Naive B cell (primary cell): ENCODE results near the gene SYTL3. TPM values are rescaled to one million over a fixed set of nuclear protein-coding genes. Genes with fewer than 3 reads are reported as not detected.
"Not testable (repeated sequence)": the region's sequence is repeated elsewhere in the genome, so short reads cannot be mapped to it uniquely, and the experiment has no call there.

Source experiments
- ATAC-seq, 2 donors: fragments of 150-1000 bp; cut with Tn5 transposase; 2 replicates each; pipeline ENCODE4 v1.10.0; 2021; ENCODE audit warnings: low read depth in 2 of 2, mild to moderate bottlenecking in 2 of 2, moderate library complexity in 2 of 2
- DNase-seq: peaks from one replicate; pipeline ENCODE4 v3.0.0; 2022
- H3K27ac Mint-ChIP-seq, 6 donors: one replicate each; pipeline ENCODE4 v1.8.0; 2020 to 2022; ENCODE audit warnings: mild to moderate bottlenecking in 6 of 6, mixed read lengths in 6 of 6, moderate library complexity in 5 of 6, inconsistent platforms in 2 of 6
- H3K27me3 Mint-ChIP-seq, 3 donors: one replicate each; pipeline ENCODE4 v1.8.0; 2021 to 2022; ENCODE audit warnings: mixed read lengths in 3 of 3, mild to moderate bottlenecking in 1 of 3
- H3K36me3 Mint-ChIP-seq, 2 donors: one replicate each; pipeline ENCODE4 v1.8.0; 2020 to 2022; ENCODE audit warnings: mixed read lengths in 2 of 2, inconsistent platforms in 1 of 2, mild to moderate bottlenecking in 1 of 2
- H3K4me1 Mint-ChIP-seq, 3 donors: one replicate each; pipeline ENCODE4 v1.8.0; 2020 to 2022; ENCODE audit warnings: mixed read lengths in 3 of 3, inconsistent platforms in 1 of 3, mild to moderate bottlenecking in 1 of 3, moderate library complexity in 1 of 3
- H3K4me3 Mint-ChIP-seq, 8 donors: one replicate each; pipeline ENCODE4 v1.8.0; 2020 to 2022; ENCODE audit warnings: mild to moderate bottlenecking in 8 of 8, mixed read lengths in 8 of 8, moderate library complexity in 8 of 8, inconsistent platforms in 2 of 8
- H3K9me3 Mint-ChIP-seq, 7 donors: one replicate each; pipeline ENCODE4 v1.8.0; 2020 to 2022; ENCODE audit warnings: mixed read lengths in 7 of 7, mild to moderate bottlenecking in 5 of 7, inconsistent platforms in 2 of 7, moderate library complexity in 1 of 7
- polyA plus RNA-seq, 6 donors: library from polyadenylated mRNA; unstranded; fragments of 300-500 nt; fragmentation: Illumina TruSeq; gene quantifications; one replicate each; pipeline ENCODE4 v1.2.3, GENCODE V29; 2021; ENCODE audit warnings: low read depth in 6 of 6

Gene SYTL3
- polyA plus RNA-seq, 6 donors from 2014 or later, result 0.12 to 0.71 (median 0.31) TPM; not detected in 2

- peak; percentile 74 to 78 for ATAC-seq
- Mint-ChIP-seq H3K27ac (peak overlapping the region in 5 of 6 donors; percentile 9 to 82 (median 63)), H3K36me3 (no peaks in the 10 kb centered on the region), H3K4me3 (peak overlapping the region in 3 of 8 donors; percentile 10 to 62 (median 21)), H3K4me1 (peaks cover 12 to 26% (median 24%) of the 10 kb centered on the region in 3 donors), H3K27me3 (peaks cover 10 to 24% (median 21%) of the 10 kb centered on the region in 3 donors), H3K9me3 (no peaks in the 10 kb centered on the region)
- DNase-seq, result no peak
These were observed 16.9 kb downstream of the SYTL3 start for GRCh38 chr6:158666628-158667359.

- peak overlapping the region in 5 of 8 donors; percentile 10 to 62 (median 22) for H3K4me3 Mint-ChIP-seq
- no peaks in the 10 kb centered on the region for H3K36me3 Mint-ChIP-seq
- DNase-seq (no peak), ATAC-seq (peak; percentile 74)
- H3K27me3 Mint-ChIP-seq, result peaks cover 10 to 24% (median 21%) of the 10 kb centered on the region in 3 donors
- H3K27ac Mint-ChIP-seq, result peak overlapping the region; percentile 28 to 90 (median 63)
- H3K4me1 Mint-ChIP-seq, result peaks cover 12 to 26% (median 24%) of the 10 kb centered on the region in 3 donors
- H3K9me3 Mint-ChIP-seq, result no peaks in the 10 kb centered on the region
These were observed 17.6 kb downstream of the SYTL3 start for GRCh38 chr6:158667360-158667981.

DNA sequence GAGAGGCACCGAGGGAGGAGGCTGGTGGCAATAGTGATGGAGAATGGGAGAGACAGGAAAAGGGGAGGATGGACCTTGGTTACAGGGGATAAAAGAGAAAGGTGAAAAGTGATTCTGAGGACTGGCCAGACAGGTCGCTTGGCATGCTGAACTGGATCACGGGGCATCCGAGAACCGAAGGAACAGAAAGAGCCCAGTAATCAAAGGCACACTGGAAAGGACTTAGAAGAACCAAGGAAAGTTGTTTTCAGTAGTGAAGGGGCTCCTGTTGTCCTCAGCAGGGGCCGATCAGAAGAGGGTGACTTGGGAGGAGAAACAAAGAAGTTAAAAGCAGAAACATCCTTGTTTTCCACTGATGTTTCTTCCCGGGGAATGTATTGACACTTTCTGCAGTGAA is 18.9 kb downstream of the SYTL3 start:
- DNase-seq, result no peak
- Mint-ChIP-seq H3K36me3 (no peaks in the 10 kb centered on the region), H3K4me1 (peaks cover 12 to 20% (median 17%) of the 10 kb centered on the region in 3 donors), H3K9me3 (no peaks in the 10 kb centered on the region), H3K27ac (peak overlapping the region in 4 of 6 donors; percentile 6 to 80 (median 18)), H3K4me3 (no peak overlapping the region), H3K27me3 (peaks cover 0 to 13% (median 13%) of the 10 kb centered on the region in 3 donors)
- no peak for ATAC-seq

DNA sequence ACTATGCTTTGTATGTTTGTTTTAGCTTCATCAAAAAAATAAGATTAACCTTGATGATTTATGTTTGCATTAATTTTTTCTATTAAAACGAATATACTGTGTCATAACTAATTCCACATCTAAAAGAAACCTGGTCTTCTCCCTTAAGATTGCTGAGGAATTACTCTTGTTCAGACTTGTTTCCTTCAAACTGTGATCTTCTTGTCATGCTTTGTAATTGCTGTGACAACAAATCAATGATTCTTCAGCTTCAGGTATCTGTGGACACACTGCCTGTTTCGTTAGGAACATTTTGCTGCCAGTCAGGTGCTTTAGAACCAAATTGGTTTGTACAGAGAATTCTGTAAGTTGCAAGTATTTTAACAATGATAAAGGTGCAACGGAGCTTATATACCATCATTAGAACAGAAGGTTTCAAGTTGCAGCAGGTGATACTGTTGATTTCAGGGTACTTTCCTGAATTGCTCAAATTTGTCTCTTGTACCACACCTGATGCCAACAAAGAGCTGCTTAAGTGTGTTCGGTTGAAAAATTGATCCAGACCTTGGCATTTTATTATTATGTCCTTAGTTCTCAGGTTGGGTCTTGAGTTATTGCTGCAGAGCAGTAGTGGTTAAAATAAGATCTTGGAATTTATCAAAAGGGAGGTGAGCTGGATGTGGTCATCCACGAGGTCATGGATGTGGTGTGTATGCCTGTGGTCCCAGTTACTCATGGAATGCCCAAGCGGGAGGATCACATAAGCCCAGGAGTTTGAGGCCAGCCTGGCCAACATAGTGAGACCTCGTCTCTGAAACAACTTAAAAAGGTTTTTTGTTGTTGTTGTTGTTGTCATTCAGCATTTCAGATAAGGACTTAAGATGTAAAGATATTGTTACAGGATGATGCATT is 19.5 kb downstream of the SYTL3 start:
- H3K4me1 Mint-ChIP-seq, result peaks cover 12 to 20% (median 17%) of the 10 kb centered on the region in 3 donors
- H3K36me3 Mint-ChIP-seq, result no peaks in the 10 kb centered on the region
- no peak overlapping the region for H3K27ac Mint-ChIP-seq
- peaks cover 6 to 14% (median 13%) of the 10 kb centered on the region in 3 donors for H3K27me3 Mint-ChIP-seq
- no peak for ATAC-seq
- H3K9me3 Mint-ChIP-seq, result no peaks in the 10 kb centered on the region
- DNase-seq, result no peak
- H3K4me3 Mint-ChIP-seq, result no peak overlapping the region

DNA sequence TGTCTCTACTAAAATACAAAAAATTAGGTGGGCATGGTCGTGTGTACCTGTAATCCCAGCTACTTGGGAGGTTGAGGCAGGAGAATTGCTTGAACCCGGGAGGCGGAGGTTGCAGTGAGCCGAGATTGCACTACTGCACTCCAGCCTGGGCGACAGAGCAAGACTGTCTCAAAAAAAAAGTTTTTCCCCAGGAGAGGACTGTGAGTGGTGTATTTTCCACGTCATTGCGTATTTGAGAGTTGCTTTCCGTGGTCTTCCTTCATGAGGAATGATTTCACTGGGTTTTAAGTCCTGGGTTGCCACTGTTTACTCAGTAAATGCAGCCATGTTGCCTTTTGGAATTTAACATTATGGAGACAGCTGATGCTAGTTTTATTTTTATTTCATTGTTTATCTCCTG is 22.3 kb downstream of the SYTL3 start:
- not testable (repeated sequence) for H3K36me3 Mint-ChIP-seq, H3K27ac Mint-ChIP-seq, H3K9me3 Mint-ChIP-seq, H3K27me3 Mint-ChIP-seq, DNase-seq, ATAC-seq, H3K4me3 Mint-ChIP-seq
- peaks cover 7 to 14% (median 12%) of the 10 kb centered on the region in 3 donors for H3K4me1 Mint-ChIP-seq

- Mint-ChIP-seq H3K27me3 (peaks cover 3 to 8% (median 5%) of the 10 kb centered on the region in 3 donors), H3K27ac (peak overlapping the region in 1 of 6 donors; percentile 67), H3K36me3 (no peaks in the 10 kb centered on the region), H3K4me1 (peaks cover 1 to 8% (median 6%) of the 10 kb centered on the region in 3 donors), H3K9me3 (no peaks in the 10 kb centered on the region), H3K4me3 (no peak overlapping the region)
- ATAC-seq (no peak), DNase-seq (no peak)
These were observed 22.9 kb downstream of the SYTL3 start for GRCh38 chr6:158672726-158673125.

DNA sequence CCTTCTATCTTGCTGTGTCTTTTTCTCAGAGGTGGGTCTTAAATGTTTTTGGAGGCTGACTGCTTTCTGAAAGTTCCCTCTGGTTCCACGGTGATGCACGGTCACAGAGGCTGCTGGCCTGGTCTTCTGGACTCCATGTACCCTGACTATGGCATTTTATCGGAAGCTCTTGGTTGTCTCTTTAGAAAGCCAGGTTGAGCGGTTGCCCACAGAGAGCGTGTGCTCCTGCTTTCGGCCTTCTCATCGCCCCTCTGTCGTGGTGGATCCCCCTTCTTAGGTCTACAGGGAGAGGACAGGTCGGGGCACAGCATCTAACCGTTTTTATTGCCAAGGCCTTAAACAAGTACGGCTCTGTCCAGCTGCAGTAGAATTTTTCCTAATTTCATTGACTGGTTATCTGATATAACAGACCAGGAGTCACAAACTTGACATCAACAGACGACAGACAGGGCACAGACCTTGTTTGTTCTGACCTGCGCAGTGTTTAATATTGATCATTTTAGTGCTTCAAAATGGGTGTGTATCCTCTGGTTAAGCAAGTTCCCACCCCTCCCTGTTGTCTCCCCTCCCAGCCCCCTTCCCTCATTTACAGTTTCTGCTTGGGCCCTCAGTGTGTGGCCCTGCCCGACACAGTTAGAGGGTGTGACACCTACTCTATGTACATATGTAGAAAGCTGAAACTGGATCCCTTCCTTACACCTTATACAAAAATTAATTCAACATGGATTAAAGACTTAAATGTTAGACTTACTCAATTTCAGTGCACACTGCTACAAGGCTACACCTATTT is 24.7 kb downstream of the SYTL3 start:
- Mint-ChIP-seq H3K27ac (no peak overlapping the region), H3K36me3 (no peaks in the 10 kb centered on the region), H3K4me1 (no peaks in the 10 kb centered on the region), H3K27me3 (peaks cover 3 to 8% (median 5%) of the 10 kb centered on the region in 3 donors), H3K4me3 (no peak overlapping the region), H3K9me3 (no peaks in the 10 kb centered on the region)
- ATAC-seq (no peak), DNase-seq (no peak)

DNA sequence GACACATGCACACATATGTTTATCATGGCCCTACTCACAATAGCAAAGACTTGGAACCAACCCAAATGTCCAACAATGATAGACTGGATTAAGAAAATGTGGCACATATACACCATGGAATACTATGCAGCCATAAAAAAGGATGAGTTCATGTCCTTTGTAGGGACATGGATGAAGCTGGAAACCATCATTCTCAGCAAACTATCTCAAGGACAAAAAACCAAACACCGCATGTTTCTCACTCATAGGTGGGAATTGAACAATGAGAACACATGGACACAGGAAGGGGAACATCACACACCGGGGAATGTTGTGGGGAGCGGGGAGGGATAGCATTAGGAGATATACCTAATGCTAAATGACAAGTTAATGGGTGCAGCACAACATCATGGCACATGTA is 27.2 kb downstream of the SYTL3 start:
- not testable (repeated sequence) for H3K36me3 Mint-ChIP-seq, H3K4me3 Mint-ChIP-seq, DNase-seq, H3K9me3 Mint-ChIP-seq, ATAC-seq, H3K27ac Mint-ChIP-seq, H3K4me1 Mint-ChIP-seq, H3K27me3 Mint-ChIP-seq

DNA sequence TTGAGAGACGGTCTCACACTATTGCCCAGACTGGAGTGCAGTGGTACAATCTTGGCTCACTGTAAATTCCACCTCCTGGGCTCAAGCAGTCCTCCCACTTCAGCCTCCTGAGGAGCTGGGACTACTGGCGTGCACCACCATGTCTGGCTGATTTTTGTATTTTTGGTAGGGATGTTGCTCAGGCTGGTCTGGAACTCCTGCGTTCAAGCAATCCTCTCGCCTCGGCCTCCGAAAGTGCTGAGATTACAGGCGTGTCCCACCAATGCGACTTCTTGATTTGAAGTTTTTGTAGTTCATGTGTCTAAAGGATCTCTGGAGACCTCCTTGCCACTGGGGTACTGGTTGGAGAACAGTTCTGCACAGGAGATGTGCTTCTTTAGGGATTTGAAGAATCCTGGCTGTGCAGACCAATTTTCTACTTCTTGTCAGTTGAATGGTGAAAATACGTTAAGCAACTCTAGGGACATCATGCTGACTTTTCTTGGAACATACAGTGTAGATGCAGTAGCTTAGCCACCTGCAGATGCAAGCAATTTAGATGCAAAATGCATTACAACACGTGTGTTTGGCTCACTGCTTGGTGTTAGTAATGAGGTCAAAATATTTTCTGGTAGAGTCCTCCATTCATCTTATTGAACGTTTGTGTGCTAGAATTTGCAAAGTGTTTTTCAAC is 28.2 kb downstream of the SYTL3 start:
- Mint-ChIP-seq H3K27me3 (peaks cover 3 to 8% (median 5%) of the 10 kb centered on the region in 3 donors), H3K4me1 (no peaks in the 10 kb centered on the region), H3K4me3 (no peak overlapping the region), H3K9me3 (no peaks in the 10 kb centered on the region), H3K36me3 (no peaks in the 10 kb centered on the region), H3K27ac (no peak overlapping the region)
- ATAC-seq (no peak), DNase-seq (no peak)

- no peak for ATAC-seq
- no peaks in the 10 kb centered on the region for H3K9me3 Mint-ChIP-seq
- H3K36me3 Mint-ChIP-seq, result no peaks in the 10 kb centered on the region
- DNase-seq, result no peak
- H3K27ac Mint-ChIP-seq, result no peak overlapping the region
- H3K27me3 Mint-ChIP-seq, result peaks cover 0 to 9% (median 8%) of the 10 kb centered on the region in 3 donors
- no peak overlapping the region for H3K4me3 Mint-ChIP-seq
- no peaks in the 10 kb centered on the region for H3K4me1 Mint-ChIP-seq
These were observed 30.2 kb downstream of the SYTL3 start for GRCh38 chr6:158680015-158680414.

GRCh38 chr6:158680481-158680880 is 30.6 kb downstream of the SYTL3 start:
- no peak for DNase-seq
- no peak overlapping the region for H3K27ac Mint-ChIP-seq
- no peaks in the 10 kb centered on the region for H3K4me1 Mint-ChIP-seq
- H3K36me3 Mint-ChIP-seq, result no peaks in the 10 kb centered on the region
- no peaks in the 10 kb centered on the region for H3K9me3 Mint-ChIP-seq
- no peak for ATAC-seq
- no peak overlapping the region for H3K4me3 Mint-ChIP-seq
- H3K27me3 Mint-ChIP-seq, result peaks cover 0 to 9% (median 4%) of the 10 kb centered on the region in 3 donors

GRCh38 chr6:158684311-158684710 is 34.5 kb downstream of the SYTL3 start:
- Mint-ChIP-seq H3K4me1 (peaks cover 16 to 18% (median 17%) of the 10 kb centered on the region in 3 donors), H3K9me3 (peaks cover 0 to 3% (median 0%) of the 10 kb centered on the region in 7 donors), H3K36me3 (no peaks in the 10 kb centered on the region), H3K4me3 (no peak overlapping the region), H3K27me3 (peaks cover 4 to 9% (median 7%) of the 10 kb centered on the region in 3 donors), H3K27ac (peak overlapping the region in 1 of 6 donors; percentile 51)
- ATAC-seq (no peak), DNase-seq (no peak)
